ENCODE measurements around the gene TRMT44. TPM values are rescaled to one million over a fixed set of nuclear protein-coding genes. Genes with fewer than 3 reads are reported as not detected.
"Not testable (repeated sequence)": the region's sequence is repeated elsewhere in the genome, so short reads cannot be mapped to it uniquely, and the experiment has no call there.

The TRMT44 gene
- total RNA-seq, 2 donors from 2014 or later = 35.2 to 63.9 TPM

DNA sequence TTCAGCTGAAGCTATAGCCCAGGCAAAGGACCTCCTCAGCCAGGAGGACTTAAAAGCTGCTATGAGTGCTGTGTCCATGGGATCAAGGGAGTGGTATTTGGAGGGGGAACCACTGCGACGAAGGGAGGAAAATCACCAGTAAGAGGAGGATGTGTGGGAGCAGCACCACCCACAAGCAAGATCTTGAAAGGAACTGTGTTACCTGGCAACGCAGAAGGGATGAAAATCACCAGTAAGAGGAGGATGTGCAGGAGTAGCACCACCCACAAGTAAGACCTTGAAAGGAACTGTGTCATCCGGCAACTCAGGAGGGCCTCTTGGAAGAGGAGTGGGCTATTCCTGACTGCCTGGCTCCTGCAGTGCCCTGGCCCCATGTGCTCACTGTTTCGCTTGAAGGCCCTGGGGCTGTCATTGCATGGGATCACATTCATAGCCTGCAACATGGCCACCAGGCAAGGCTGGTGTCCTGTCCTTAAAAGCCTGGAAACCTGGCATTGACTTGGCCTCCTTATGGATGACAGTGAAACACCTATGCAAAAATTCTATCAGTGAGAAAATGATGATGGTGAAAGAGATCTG lies 48.3 kb downstream of the TRMT44 start:
- H3K27me3 ChIP-seq (replicated peaks; ENCODE audit: insufficient read depth) = no peaks in the 10 kb centered on the region

DNA sequence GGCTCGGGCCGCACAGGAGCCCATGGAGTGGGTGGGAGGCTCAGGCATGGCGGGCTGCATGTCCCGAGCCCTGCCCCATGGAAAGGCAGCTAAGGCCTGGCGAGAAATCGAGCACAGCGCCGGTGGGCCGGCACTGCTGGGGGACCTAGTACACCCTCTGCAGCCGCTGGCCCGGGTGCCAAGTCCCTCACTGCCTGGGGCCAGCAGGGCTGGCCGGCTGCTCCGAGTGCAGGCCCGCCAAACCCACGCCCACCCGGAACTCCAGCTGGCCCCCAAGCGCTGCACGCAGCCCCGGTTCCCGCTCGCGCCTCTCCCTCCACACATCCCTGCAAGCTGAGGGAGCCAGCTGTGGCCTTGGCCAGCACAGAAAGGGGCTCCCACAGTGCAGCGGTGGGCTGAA lies 50.9 kb downstream of the TRMT44 start:
- H3K4me1 ChIP-seq (replicated peaks); H3K27ac ChIP-seq; H3K4me3 ChIP-seq; H3K27me3 ChIP-seq (replicated peaks; ENCODE audit: insufficient read depth); H3K9me3 ChIP-seq; intact Hi-C loops (cut with DNase I); DNase-seq (ENCODE audit: low spot score); H3K36me3 ChIP-seq: not testable (repeated sequence)
- 95% methylated on average over 15 of the region's 23 CpGs for WGBS

More for the DNA sequence above, 48.3 kb downstream of the TRMT44 start:
- Histone ChIP-seq H3K4me3 (no peak overlapping the region), H3K27ac (no peak overlapping the region), H3K4me1 (replicated peaks) (no peaks in the 10 kb centered on the region), H3K9me3 (no peaks in the 10 kb centered on the region), H3K36me3 (no peaks in the 10 kb centered on the region)
- TF ChIP-seq POLR2AphosphoS5 (IDR thresholded peaks at IDR 0.05) = no peak
- no peak for TF ChIP-seq POLR2A (IDR thresholded peaks at IDR 0.05)
- TF ChIP-seq, protein P1, sequence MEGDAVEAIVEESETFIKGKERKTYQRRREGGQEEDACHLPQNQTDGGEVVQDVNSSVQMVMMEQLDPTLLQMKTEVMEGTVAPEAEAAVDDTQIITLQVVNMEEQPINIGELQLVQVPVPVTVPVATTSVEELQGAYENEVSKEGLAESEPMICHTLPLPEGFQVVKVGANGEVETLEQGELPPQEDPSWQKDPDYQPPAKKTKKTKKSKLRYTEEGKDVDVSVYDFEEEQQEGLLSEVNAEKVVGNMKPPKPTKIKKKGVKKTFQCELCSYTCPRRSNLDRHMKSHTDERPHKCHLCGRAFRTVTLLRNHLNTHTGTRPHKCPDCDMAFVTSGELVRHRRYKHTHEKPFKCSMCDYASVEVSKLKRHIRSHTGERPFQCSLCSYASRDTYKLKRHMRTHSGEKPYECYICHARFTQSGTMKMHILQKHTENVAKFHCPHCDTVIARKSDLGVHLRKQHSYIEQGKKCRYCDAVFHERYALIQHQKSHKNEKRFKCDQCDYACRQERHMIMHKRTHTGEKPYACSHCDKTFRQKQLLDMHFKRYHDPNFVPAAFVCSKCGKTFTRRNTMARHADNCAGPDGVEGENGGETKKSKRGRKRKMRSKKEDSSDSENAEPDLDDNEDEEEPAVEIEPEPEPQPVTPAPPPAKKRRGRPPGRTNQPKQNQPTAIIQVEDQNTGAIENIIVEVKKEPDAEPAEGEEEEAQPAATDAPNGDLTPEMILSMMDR (IDR thresholded peaks at IDR 0.05) = no peak
- intact Hi-C loops (cut with DNase I) = no loop called here
- no peak for DNase-seq (ENCODE audit: low spot score)
- WGBS = 97% methylated on average over 5 of the region's 5 CpGs

DNA sequence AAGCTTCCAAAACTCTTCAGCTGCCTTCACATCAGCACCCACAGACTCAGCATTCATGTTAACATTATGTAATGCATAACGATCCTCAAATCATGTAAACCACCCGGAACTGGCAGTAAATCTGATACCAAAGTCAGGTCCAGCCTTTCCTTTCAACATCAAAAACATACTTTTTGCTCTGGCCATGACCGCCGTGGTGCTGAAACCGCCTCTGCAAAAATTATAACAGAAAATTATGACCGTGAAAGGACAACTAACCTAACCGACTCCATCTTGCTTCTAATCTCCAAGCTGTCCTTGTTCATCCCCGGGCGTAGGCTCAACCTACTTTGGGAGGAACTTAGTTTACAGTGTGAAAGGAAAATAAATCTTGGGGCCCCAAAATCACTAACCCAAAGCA lies 51.6 kb downstream of the TRMT44 start:
- Histone ChIP-seq H3K4me1 (replicated peaks) (no peaks in the 10 kb centered on the region), H3K9me3 (no peaks in the 10 kb centered on the region), H3K27me3 (replicated peaks; ENCODE audit: insufficient read depth) (no peaks in the 10 kb centered on the region), H3K4me3 (no peak overlapping the region), H3K36me3 (no peaks in the 10 kb centered on the region), H3K27ac (no peak overlapping the region)
- WGBS = 69% methylated on average over 9 of the region's 9 CpGs
- TF ChIP-seq POLR2A (IDR thresholded peaks at IDR 0.05) (no peak), POLR2AphosphoS5 (IDR thresholded peaks at IDR 0.05) (no peak)
- TF ChIP-seq, protein P1 (IDR thresholded peaks at IDR 0.05) = no peak
- intact Hi-C loops (cut with DNase I) = no loop called here
- no peak for DNase-seq (ENCODE audit: low spot score)

DNA sequence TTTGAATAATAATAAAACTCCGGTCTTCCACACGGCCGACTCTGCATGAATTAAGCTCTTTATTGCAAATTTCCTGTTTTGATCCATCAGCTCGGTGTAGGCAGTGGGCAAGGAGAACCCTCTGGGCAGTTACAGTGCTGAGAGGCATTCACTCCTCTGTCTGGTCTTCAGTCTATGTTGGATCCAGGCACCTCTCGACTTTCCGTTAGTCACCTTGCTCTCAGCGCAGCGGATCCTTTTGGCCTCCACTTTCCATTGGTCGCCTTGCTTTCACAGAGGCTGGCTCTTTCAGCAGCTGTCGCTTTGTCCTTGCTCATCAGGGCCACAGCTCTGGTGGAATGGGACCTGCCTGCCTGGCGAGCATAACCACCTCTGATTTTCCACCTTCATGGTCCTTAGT lies 52.9 kb downstream of the TRMT44 start:
- no peaks in the 10 kb centered on the region for H3K4me1 ChIP-seq (replicated peaks)
- no peaks in the 10 kb centered on the region for H3K36me3 ChIP-seq
- H3K4me3 ChIP-seq = no peak overlapping the region
- no peaks in the 10 kb centered on the region for H3K9me3 ChIP-seq
- intact Hi-C loops (cut with DNase I) = no loop called here
- H3K27me3 ChIP-seq (replicated peaks; ENCODE audit: insufficient read depth) = no peaks in the 10 kb centered on the region
- no peak overlapping the region for H3K27ac ChIP-seq
- no peak for TF ChIP-seq POLR2AphosphoS5 (IDR thresholded peaks at IDR 0.05)
- no peak for TF ChIP-seq POLR2A (IDR thresholded peaks at IDR 0.05)
- TF ChIP-seq, protein P1 (IDR thresholded peaks at IDR 0.05) = no peak
- WGBS = 81% methylated on average over 11 of the region's 11 CpGs
- no peak for DNase-seq (ENCODE audit: low spot score)

DNA sequence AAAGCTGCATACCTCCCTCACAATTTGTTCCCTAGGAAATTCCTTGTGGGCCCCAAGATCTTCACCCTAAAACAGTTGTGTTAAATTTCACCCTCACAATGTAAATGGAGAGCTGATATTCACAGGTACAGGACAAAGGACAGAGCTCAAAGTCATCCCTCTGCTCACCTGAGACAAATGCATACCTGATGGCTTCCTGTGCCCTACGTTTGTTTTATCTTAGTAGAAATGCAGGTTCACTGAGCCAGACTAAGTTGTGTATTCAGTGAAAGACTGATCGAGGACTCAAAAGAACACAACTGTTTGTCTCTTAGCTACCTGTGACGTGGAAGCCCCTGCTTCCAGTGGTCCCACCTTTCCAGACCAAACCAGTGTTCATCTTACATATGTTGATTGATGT lies 53.6 kb downstream of the TRMT44 start:
- Histone ChIP-seq H3K27me3 (replicated peaks; ENCODE audit: insufficient read depth) (no peaks in the 10 kb centered on the region), H3K27ac (no peak overlapping the region), H3K9me3 (no peaks in the 10 kb centered on the region), H3K36me3 (no peaks in the 10 kb centered on the region), H3K4me1 (replicated peaks) (no peaks in the 10 kb centered on the region), H3K4me3 (no peak overlapping the region)
- TF ChIP-seq, protein P1 (IDR thresholded peaks at IDR 0.05) = no peak
- TF ChIP-seq POLR2AphosphoS5 (IDR thresholded peaks at IDR 0.05) = no peak
- no peak for TF ChIP-seq POLR2A (IDR thresholded peaks at IDR 0.05)
- DNase-seq (ENCODE audit: low spot score) = no peak
- WGBS = 76% methylated on average over 3 of the region's 3 CpGs
- intact Hi-C loops (cut with DNase I) = no loop called here

Measured in prostate gland (tissue), 2 donors.